HepG2 (cell line): ENCODE results near the gene APOL4. TPM values are rescaled to one million over a fixed set of nuclear protein-coding genes. Genes with fewer than 3 reads are reported as not detected.

Experiments used
- ERF ChIP-seq: IDR thresholded peaks from 2 replicates; pipeline ENCODE4 v1.6.1; 2018; ENCODE audit warnings: missing biosample characterization, missing genetic modification reagents
- KDM3A ChIP-seq: IDR thresholded peaks from 2 replicates; pipeline ENCODE4 v1.6.1; 2018; ENCODE audit warnings: low read depth, missing compliant biosample characterization
- PCBP1 ChIP-seq: fragments of 200-400 bp; formaldehyde crosslinking; IDR thresholded peaks from 2 replicates; pipeline ENCODE4 v1.6.1; 2017; ENCODE audit warnings: mild to moderate bottlenecking, low read depth, low read length, borderline replicate concordance
- POGZ ChIP-seq: sonication (generic); formaldehyde crosslinking; IDR thresholded peaks from 2 replicates; pipeline ENCODE4 v1.4.0; 2020; ENCODE audit warnings: mild to moderate bottlenecking, missing genetic modification reagents
- RAD21 ChIP-seq: fragments of 450-650 bp; formaldehyde crosslinking; IDR thresholded peaks from 2 replicates; pipeline ENCODE4 v1.5.0; 2020; ENCODE audit warnings: mild to moderate bottlenecking
- SALL1 ChIP-seq: sonication (generic); formaldehyde crosslinking; IDR thresholded peaks from 2 replicates; pipeline ENCODE4 v1.8.0; 2022; ENCODE audit warnings: mild to moderate bottlenecking, missing genetic modification reagents
- TEAD3 ChIP-seq: optimal IDR thresholded peaks from 2 replicates; pipeline ENCODE3; 2016; ENCODE audit warnings: borderline replicate concordance
- XRCC5 ChIP-seq: fragments of 200-400 bp; formaldehyde crosslinking; optimal IDR thresholded peaks from 2 replicates; pipeline ENCODE3; 2017; ENCODE audit warnings: mild to moderate bottlenecking, low read length
- ZNF230 ChIP-seq: sonication (generic); formaldehyde crosslinking; IDR thresholded peaks from 2 replicates; pipeline ENCODE4 v1.4.0; 2020; ENCODE audit warnings: mild to moderate bottlenecking, missing genetic modification reagents
- ZNF703 ChIP-seq: sonication (generic); formaldehyde crosslinking; IDR thresholded peaks from 2 replicates; pipeline ENCODE4 v1.5.1; 2020; ENCODE audit warnings: missing genetic modification reagents, mild to moderate bottlenecking, moderate library complexity, borderline replicate concordance
- ZNF777 ChIP-seq: sonication (generic); formaldehyde crosslinking; IDR thresholded peaks from 2 replicates; pipeline ENCODE4 v1.4.0; 2020; ENCODE audit warnings: missing genetic modification reagents
- ZSCAN22 ChIP-seq: sonication (generic); formaldehyde crosslinking; IDR thresholded peaks from 2 replicates; pipeline ENCODE4 v1.4.0; 2020; ENCODE audit warnings: mild to moderate bottlenecking, missing genetic modification reagents
- polyA plus RNA-seq, 8 experiments: library from polyadenylated mRNA; depleted of rRNA in 3 of 8; stranded (reverse) in 7 of 8; unstranded in 1 of 8; fragments of >200 nt; fragmentation: Illumina TruSeq in 4 of 8; extraction: Trizol in 4 of 8; gene quantifications; 2 replicates each; pipeline versions ENCODE4 v1.2.1 to v1.2.3, GENCODE V29; 2011 to 2016; ENCODE audit warnings: low read depth in 4 of 8, missing spikeins in 1 of 8, mixed read lengths in 1 of 8; ENCODE audit not compliant: insufficient read depth in 1 of 8
- total RNA-seq, 5 experiments: library from RNA; depleted of rRNA; stranded (reverse); fragments of >200 nt; fragmentation: Illumina TruSeq; extraction: Trizol; gene quantifications; 2 replicates each; pipeline ENCODE4 v1.2.3, GENCODE V29; 2016; ENCODE audit warnings: low read depth in 1 of 5
- TF ChIP-seq, protein P1 (sequence below), 2 experiments: sonication (generic) in 1 of 2; formaldehyde crosslinking in 1 of 2; IDR thresholded peaks; 2 replicates each; pipeline versions ENCODE4 v1.4.0 to v1.6.1; 2018 to 2020; ENCODE audit warnings: missing genetic modification reagents in 2 of 2, borderline replicate concordance in 1 of 2, low read depth in 1 of 2, mild to moderate bottlenecking in 1 of 2, missing biosample characterization in 1 of 2
- TF ChIP-seq, protein P2 (sequence below): sonication (generic); formaldehyde crosslinking; conservative IDR thresholded peaks from 2 replicates; pipeline ENCODE4 v1.8.0; 2022; ENCODE audit warnings: low read depth, missing genetic modification reagents
- TF ChIP-seq, protein P3 (sequence below): sonication (generic); formaldehyde crosslinking; IDR thresholded peaks from 2 replicates; pipeline ENCODE4 v1.5.0; 2020; ENCODE audit warnings: mild to moderate bottlenecking, missing genetic modification reagents
- TF ChIP-seq, protein P4 (sequence below): sonication (generic); formaldehyde crosslinking; IDR thresholded peaks from 2 replicates; pipeline ENCODE4 v1.5.1; 2020; ENCODE audit warnings: missing genetic modification reagents, mild to moderate bottlenecking, borderline replicate concordance
- TF ChIP-seq, protein P5 (sequence below): sonication (generic); formaldehyde crosslinking; IDR thresholded peaks from 2 replicates; pipeline ENCODE4 v1.5.0; 2020; ENCODE audit warnings: mild to moderate bottlenecking, missing genetic modification reagents, moderate library complexity

Gene APOL4
- total and polyA plus RNA-seq, 2 of the 13 experiments (the other 11 are each of a cell fraction or from before 2014, with no cell fraction given), result 0.77 to 2.8 TPM

DNA sequence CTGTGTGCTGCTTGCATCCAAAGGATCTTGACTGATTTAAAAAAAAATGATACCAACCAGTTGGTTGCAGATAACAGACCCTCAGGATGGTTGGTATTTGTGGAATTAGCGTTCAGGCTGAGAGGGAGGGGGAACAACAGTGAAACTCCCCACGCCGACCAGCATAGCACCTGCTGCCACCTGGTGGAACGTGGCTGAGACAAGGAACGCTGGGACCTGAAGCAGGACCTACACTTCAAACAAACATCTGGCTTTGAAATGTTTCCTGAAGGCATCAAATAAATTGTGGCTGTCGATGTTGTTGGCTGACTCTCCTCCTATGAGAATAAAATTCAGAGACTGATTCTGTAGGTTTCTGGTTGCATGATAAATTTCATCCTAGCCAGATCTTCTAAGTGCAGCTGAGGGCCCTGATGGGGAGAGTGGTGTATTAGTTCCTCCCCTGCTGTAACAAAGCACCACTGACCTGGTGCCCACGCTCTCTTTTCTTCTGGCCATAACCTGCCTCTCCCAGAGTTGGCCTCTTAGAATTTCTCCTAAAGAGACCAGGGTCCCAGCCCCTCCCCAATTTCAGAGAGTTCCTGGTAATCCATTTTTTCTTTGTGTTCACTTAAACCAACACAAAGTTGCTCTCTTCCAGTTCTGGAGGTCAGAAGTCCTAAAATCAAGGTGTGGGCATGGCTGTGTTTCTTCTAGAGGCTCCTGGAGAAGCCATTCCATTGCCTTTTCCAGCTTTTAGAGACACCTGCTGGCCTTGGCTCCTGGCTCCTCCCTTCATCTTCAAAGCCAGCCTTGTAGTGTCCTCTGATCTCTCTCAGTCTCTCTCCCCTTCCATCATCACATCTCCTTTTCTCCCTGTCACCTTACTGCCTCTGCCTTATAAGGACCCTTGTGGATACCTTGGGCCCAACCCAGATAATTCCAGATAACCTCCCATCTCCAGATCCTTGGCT lies 20.5 kb upstream of the APOL4 start (continued):
- TF ChIP-seq, protein P1, sequence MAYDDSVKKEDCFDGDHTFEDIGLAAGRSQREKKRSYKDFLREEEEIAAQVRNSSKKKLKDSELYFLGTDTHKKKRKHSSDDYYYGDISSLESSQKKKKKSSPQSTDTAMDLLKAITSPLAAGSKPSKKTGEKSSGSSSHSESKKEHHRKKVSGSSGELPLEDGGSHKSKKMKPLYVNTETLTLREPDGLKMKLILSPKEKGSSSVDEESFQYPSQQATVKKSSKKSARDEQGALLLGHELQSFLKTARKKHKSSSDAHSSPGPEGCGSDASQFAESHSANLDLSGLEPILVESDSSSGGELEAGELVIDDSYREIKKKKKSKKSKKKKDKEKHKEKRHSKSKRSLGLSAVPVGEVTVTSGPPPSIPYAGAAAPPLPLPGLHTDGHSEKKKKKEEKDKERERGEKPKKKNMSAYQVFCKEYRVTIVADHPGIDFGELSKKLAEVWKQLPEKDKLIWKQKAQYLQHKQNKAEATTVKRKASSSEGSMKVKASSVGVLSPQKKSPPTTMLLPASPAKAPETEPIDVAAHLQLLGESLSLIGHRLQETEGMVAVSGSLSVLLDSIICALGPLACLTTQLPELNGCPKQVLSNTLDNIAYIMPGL (CRISPR knock-in tag; IDR thresholded peaks at IDR 0.05; ENCODE audit: borderline replicate concordance in 1 of 2, low read depth in 1 of 2), result peak in 1 of 2 experiments; percentile 48; a peak in 1 of 4 replicates
- TF ChIP-seq, protein P2, sequence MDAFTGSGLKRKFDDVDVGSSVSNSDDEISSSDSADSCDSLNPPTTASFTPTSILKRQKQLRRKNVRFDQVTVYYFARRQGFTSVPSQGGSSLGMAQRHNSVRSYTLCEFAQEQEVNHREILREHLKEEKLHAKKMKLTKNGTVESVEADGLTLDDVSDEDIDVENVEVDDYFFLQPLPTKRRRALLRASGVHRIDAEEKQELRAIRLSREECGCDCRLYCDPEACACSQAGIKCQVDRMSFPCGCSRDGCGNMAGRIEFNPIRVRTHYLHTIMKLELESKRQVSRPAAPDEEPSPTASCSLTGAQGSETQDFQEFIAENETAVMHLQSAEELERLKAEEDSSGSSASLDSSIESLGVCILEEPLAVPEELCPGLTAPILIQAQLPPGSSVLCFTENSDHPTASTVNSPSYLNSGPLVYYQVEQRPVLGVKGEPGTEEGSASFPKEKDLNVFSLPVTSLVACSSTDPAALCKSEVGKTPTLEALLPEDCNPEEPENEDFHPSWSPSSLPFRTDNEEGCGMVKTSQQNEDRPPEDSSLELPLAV (CRISPR knock-in tag), result no peak
- peak; percentile 91 for TF ChIP-seq TEAD3 (CRISPR knock-in tag)
- no peak for TF ChIP-seq PCBP1
- TF ChIP-seq, protein P3, sequence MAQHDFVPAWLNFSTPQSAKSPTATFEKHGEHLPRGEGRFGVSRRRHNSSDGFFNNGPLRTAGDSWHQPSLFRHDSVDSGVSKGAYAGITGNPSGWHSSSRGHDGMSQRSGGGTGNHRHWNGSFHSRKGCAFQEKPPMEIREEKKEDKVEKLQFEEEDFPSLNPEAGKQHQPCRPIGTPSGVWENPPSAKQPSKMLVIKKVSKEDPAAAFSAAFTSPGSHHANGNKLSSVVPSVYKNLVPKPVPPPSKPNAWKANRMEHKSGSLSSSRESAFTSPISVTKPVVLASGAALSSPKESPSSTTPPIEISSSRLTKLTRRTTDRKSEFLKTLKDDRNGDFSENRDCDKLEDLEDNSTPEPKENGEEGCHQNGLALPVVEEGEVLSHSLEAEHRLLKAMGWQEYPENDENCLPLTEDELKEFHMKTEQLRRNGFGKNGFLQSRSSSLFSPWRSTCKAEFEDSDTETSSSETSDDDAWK (CRISPR knock-in tag), result no peak
- TF ChIP-seq KDM3A (CRISPR knock-in tag), result no peak
- no peak for TF ChIP-seq POGZ (CRISPR knock-in tag)
- TF ChIP-seq XRCC5, result peak; percentile 86
- TF ChIP-seq, protein P4, sequence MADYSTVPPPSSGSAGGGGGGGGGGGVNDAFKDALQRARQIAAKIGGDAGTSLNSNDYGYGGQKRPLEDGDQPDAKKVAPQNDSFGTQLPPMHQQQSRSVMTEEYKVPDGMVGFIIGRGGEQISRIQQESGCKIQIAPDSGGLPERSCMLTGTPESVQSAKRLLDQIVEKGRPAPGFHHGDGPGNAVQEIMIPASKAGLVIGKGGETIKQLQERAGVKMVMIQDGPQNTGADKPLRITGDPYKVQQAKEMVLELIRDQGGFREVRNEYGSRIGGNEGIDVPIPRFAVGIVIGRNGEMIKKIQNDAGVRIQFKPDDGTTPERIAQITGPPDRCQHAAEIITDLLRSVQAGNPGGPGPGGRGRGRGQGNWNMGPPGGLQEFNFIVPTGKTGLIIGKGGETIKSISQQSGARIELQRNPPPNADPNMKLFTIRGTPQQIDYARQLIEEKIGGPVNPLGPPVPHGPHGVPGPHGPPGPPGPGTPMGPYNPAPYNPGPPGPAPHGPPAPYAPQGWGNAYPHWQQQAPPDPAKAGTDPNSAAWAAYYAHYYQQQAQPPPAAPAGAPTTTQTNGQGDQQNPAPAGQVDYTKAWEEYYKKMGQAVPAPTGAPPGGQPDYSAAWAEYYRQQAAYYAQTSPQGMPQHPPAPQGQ, result 0 out of 2 replicates have a peak, but pooled peaks have one; percentile 65
- TF ChIP-seq RAD21 (CRISPR knock-in tag), result peak; percentile 46
- TF ChIP-seq ZNF777, result no peak
- no peak for TF ChIP-seq ZNF703
- TF ChIP-seq ZNF230 (CRISPR knock-in tag), result no peak
- TF ChIP-seq ZSCAN22, result no peak
- 0 out of 2 replicates have a peak, but pooled peaks have one; percentile 11 for TF ChIP-seq SALL1
- TF ChIP-seq ERF (CRISPR knock-in tag), result 0 out of 2 replicates have a peak, but pooled peaks have one; percentile 13
- TF ChIP-seq, protein P5, sequence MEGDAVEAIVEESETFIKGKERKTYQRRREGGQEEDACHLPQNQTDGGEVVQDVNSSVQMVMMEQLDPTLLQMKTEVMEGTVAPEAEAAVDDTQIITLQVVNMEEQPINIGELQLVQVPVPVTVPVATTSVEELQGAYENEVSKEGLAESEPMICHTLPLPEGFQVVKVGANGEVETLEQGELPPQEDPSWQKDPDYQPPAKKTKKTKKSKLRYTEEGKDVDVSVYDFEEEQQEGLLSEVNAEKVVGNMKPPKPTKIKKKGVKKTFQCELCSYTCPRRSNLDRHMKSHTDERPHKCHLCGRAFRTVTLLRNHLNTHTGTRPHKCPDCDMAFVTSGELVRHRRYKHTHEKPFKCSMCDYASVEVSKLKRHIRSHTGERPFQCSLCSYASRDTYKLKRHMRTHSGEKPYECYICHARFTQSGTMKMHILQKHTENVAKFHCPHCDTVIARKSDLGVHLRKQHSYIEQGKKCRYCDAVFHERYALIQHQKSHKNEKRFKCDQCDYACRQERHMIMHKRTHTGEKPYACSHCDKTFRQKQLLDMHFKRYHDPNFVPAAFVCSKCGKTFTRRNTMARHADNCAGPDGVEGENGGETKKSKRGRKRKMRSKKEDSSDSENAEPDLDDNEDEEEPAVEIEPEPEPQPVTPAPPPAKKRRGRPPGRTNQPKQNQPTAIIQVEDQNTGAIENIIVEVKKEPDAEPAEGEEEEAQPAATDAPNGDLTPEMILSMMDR (CRISPR knock-in tag), result peak; percentile 89
